GM12874 (cell line): ENCODE results near the gene MARCHF10.

Experiments used
- CTCF ChIP-seq: IDR thresholded peaks from 2 replicates; pipeline ENCODE4 v1.5.1; 2011; ENCODE audit warnings: low read depth, mild to moderate bottlenecking, control low read depth, low read length, moderate library complexity; ENCODE audit not compliant: insufficient read depth

MARCHF10 gene

DNA sequence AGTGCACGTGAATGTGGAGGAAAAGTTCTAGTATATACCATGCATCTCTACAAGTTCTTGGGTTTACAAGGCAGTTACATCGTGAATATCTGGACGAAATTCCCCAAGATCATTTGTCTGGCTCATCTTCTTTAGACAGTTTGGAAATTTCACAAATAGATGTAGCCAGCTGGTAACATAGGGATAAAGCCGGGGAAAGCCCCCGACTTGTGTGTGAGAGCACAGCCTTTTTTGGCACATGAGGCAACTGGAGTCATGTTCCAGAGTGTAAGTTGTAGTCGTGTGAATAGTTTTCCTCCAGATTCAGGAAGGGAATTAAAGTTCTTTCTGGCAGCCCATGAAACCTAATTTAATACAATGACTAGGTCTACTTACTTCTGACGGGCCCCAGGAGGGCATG is 62.3 kb downstream of the MARCHF10 start:
- no peak for TF ChIP-seq CTCF

- TF ChIP-seq CTCF, result no peak
Observed at GRCh38 chr17:62744259-62744658, 63.9 kb downstream of the MARCHF10 start.

GRCh38 chr17:62741290-62741689 is 66.8 kb downstream of the MARCHF10 start:
- no peak for TF ChIP-seq CTCF

- TF ChIP-seq CTCF, result no peak
Observed at GRCh38 chr17:62739645-62740388, 68.3 kb downstream of the MARCHF10 start.

- TF ChIP-seq CTCF, result no peak
Observed at GRCh38 chr17:62738281-62738680, 69.8 kb downstream of the MARCHF10 start.

GRCh38 chr17:62737513-62737912 is 70.6 kb downstream of the MARCHF10 start:
- no peak for TF ChIP-seq CTCF

DNA sequence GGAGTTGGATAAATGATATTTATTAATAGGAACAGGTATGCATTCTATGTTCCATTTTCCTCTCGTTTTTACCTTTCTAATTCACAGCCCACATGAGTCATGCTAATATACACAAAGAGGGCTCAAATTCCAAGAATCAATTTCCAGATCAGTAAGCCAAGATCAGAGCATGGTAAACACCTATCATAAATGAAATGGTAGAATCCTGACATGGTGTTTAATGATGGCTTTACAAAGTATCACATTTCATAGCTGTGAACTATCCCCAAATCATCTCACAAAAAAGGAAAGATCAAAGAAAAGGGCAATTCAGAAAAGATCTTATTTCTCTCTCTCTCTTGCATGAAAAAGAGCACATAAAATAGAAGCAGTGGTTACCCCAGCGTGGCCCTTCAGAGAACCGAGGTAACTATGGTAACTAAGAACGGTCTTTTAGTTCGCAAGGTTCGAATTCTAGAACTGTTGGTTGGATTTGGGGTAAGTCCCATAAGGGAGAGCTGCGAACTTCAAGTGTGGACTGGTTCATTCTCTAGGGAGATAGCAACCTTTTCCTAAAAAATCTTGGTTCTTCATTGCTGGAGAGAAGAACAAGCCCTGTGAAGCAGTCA is 73.0 kb downstream of the MARCHF10 start:
- TF ChIP-seq CTCF, result no peak
